Endothelial cell of umbilical vein (primary cell): Measurements from ENCODE around the gene PIK3C3. TPM values are rescaled to one million over a fixed set of nuclear protein-coding genes. Genes with fewer than 3 reads are reported as not detected.

Experiments
- BruUV-seq: library from RNA; stranded (reverse); fragments of 400-500 nt; replicated peaks from 2 replicates; lab custom pipeline; 2021; lab: Mats Ljungman, UMichigan
- CTCF ChIA-PET: fragments of 300-600, 350-600 bp; sonication (Branson Sonifier 250); formaldehyde crosslinking; loops from one replicate; lab custom pipeline; 2021; ENCODE audit warnings: antibody characterized with exemption, inconsistent platforms; lab: Charles Lee
- POLR2A ChIA-PET: fragments of 300-600, 350-600 bp; sonication (Branson Sonifier 250); formaldehyde crosslinking; loops from one replicate; lab custom pipeline; 2021; ENCODE audit warnings: antibody characterized with exemption, inconsistent platforms; lab: Charles Lee
- DNase-seq: peaks from one replicate; pipeline ENCODE4 v3.0.0-alpha.2; 2011; ENCODE audit warnings: low read depth, low spot score
- FAIRE-seq: peaks from 2 replicates; lab custom pipeline; 2011; peaks lifted over from hg19 to GRCh38; lab: Jason Lieb, UNC
- H2AFZ ChIP-seq: 2 replicates; pipeline ENCODE4 v1.6.0; 2012; ENCODE audit warnings: low read depth, low read length, control low read depth, inconsistent platforms
- H3K27ac ChIP-seq: 2 replicates; pipeline ENCODE4 v1.5.1; 2011; ENCODE audit warnings: low read depth, mild to moderate bottlenecking, control low read depth, low read length, moderate library complexity; ENCODE audit not compliant: insufficient read depth
- H3K27me3 ChIP-seq, 2 experiments: 2 replicates each; pipeline versions ENCODE4 v1.6.0 to v1.6.1; 2011; ENCODE audit warnings: low read length in 2 of 2, mixed read lengths in 1 of 2; ENCODE audit not compliant: control insufficient read depth in 2 of 2, insufficient read depth in 2 of 2
- H3K36me3 ChIP-seq, 2 experiments: 2 replicates in 1 of 2; 3 replicates in 1 of 2; pipeline ENCODE4 v1.5.1; 2011; ENCODE audit warnings: low read length in 2 of 2, mild to moderate bottlenecking in 1 of 2, moderate library complexity in 1 of 2; ENCODE audit not compliant: control insufficient read depth in 2 of 2, insufficient read depth in 2 of 2; ENCODE audit errors: extremely low read depth in 1 of 2
- H3K4me1 ChIP-seq: 3 replicates; pipeline ENCODE4 v1.5.1; 2011; ENCODE audit warnings: mild to moderate bottlenecking, low read length; ENCODE audit not compliant: control insufficient read depth, insufficient read depth; ENCODE audit errors: extremely low read depth
- H3K4me2 ChIP-seq: 2 replicates; pipeline ENCODE4 v1.6.1; 2011; ENCODE audit warnings: low read length, control low read depth, mixed read lengths; ENCODE audit not compliant: insufficient read depth
- H3K4me3 ChIP-seq, 3 experiments: fragments of 200-600 bp in 1 of 3; sonication (generic), shearing (Covaris generic) in 1 of 3; replicated peaks in 1 of 3; 2 replicates each; pipeline ENCODE4 v1.5.1; 2011 to 2016; ENCODE audit warnings: control low read depth in 3 of 3, low read length in 3 of 3, mild to moderate bottlenecking in 2 of 3, inconsistent platforms in 1 of 3, low read depth in 1 of 3, moderate library complexity in 1 of 3; ENCODE audit not compliant: insufficient read depth in 1 of 3
- H3K79me2 ChIP-seq: 2 replicates; pipeline ENCODE4 v1.6.0; 2012; ENCODE audit warnings: low read length, inconsistent platforms; ENCODE audit not compliant: control insufficient read depth, insufficient read depth
- H3K9ac ChIP-seq: replicated peaks from 2 replicates; pipeline ENCODE3; 2011; ENCODE audit warnings: low read length, control low read depth; ENCODE audit not compliant: insufficient read depth; ENCODE audit errors: extremely low read depth
- H3K9me1 ChIP-seq: replicated peaks from 3 replicates; pipeline ENCODE4 v1.6.0; 2011; ENCODE audit warnings: mild to moderate bottlenecking, low read length; ENCODE audit not compliant: control insufficient read depth, insufficient read depth; ENCODE audit errors: extremely low read depth
- H3K9me3 ChIP-seq: replicated peaks from 2 replicates; pipeline ENCODE4 v1.5.1; 2012; ENCODE audit warnings: low read length, inconsistent platforms; ENCODE audit not compliant: control insufficient read depth, insufficient read depth
- H4K20me1 ChIP-seq: replicated peaks from 2 replicates; pipeline ENCODE3; 2011; ENCODE audit warnings: mild to moderate bottlenecking, low read length; ENCODE audit not compliant: control insufficient read depth, insufficient read depth; ENCODE audit errors: extremely low read depth
- CTCF ChIP-seq, 2 donors: IDR thresholded peaks; 1 replicate in 1 of 2; 2 replicates in 1 of 2; pipeline ENCODE4 v1.5.1; 2011; ENCODE audit warnings: low read length in 2 of 2, mild to moderate bottlenecking in 2 of 2, moderate library complexity in 2 of 2, control low read depth in 1 of 2, inconsistent platforms in 1 of 2, low read depth in 1 of 2; ENCODE audit not compliant: insufficient read depth in 1 of 2; ENCODE audit errors: extremely low read depth in 1 of 2
- EZH2 ChIP-seq: IDR thresholded peaks from 2 replicates; pipeline ENCODE4 v1.6.1; 2012; ENCODE audit warnings: borderline replicate concordance, low read depth, mild to moderate bottlenecking, moderate library complexity, low read length, inconsistent platforms; ENCODE audit not compliant: severe bottlenecking
- FOS ChIP-seq: IDR thresholded peaks from 2 replicates; pipeline ENCODE4 v1.6.1; 2011; ENCODE audit warnings: mild to moderate bottlenecking, low read length, moderate library complexity, borderline replicate concordance; ENCODE audit not compliant: insufficient read depth
- GATA2 ChIP-seq: IDR thresholded peaks from 2 replicates; pipeline ENCODE4 v1.7.0; 2011; ENCODE audit warnings: low read depth, mild to moderate bottlenecking, moderate library complexity, mixed read lengths, low read length; ENCODE audit not compliant: insufficient read length, insufficient read depth
- JUN ChIP-seq: IDR thresholded peaks from 2 replicates; pipeline ENCODE4 v1.6.1; 2011; ENCODE audit warnings: borderline replicate concordance, low read depth; ENCODE audit not compliant: insufficient read length, insufficient read depth
- MAX ChIP-seq: IDR thresholded peaks from 2 replicates; pipeline ENCODE4 v1.6.1; 2011; ENCODE audit not compliant: insufficient read depth, insufficient read length
- MYC ChIP-seq: IDR thresholded peaks from one replicate; pipeline ENCODE4 v1.6.1; 2011; ENCODE audit warnings: mild to moderate bottlenecking, low read depth, low read length
- POLR2A ChIP-seq: IDR thresholded peaks from 2 replicates; pipeline ENCODE4 v1.6.1; 2012; ENCODE audit warnings: low read depth, mild to moderate bottlenecking, control low read depth, low read length
- POLR2AphosphoS5 ChIP-seq: IDR thresholded peaks from 2 replicates; pipeline ENCODE4 v1.6.1; 2012; ENCODE audit warnings: low read depth, mild to moderate bottlenecking, control low read depth, low read length, moderate library complexity; ENCODE audit not compliant: insufficient read depth
- dilution Hi-C: fragments of 300-500 bp; cut with MboI; formaldehyde crosslinking; loops from one replicate; pipeline ENCODE4 v1.15.0; 2019; ENCODE audit warnings: low sequenced_read_pairs; ENCODE audit not compliant: extremely low pct_ligation_motif_present
- intact Hi-C: fragments of 100-400 bp; cut with micrococcal nuclease; formaldehyde crosslinking; loops from one replicate; pipeline ENCODE4 v1.10.0; 2022
- polyA plus RNA-seq, 4 experiments: library from polyadenylated mRNA; depleted of rRNA in 3 of 4; stranded (reverse) in 3 of 4; unstranded in 1 of 4; fragments of >200 nt; gene quantifications; 2 replicates each; pipeline versions ENCODE4 v1.2.1 to v1.2.3, GENCODE V29; 2011 to 2012; ENCODE audit warnings: missing spikeins in 1 of 4
- total RNA-seq: library from RNA; stranded (reverse); gene quantifications from 2 replicates; pipeline ENCODE4 v1.2.3, GENCODE V29; 2021

The PIK3C3 gene
- total and polyA plus RNA-seq, 2 donors (not counting 3 experiments of a cell fraction or from before 2014, with no cell fraction given) = 19.5 to 47.3 TPM

GRCh38 chr18:41974796-41975201, 19.8 kb downstream of the PIK3C3 start:
- H3K36me3 ChIP-seq = no peaks in the 10 kb centered on the region
- H3K4me3 ChIP-seq = no peak overlapping the region
- H3K27ac ChIP-seq = no peak overlapping the region
- TF ChIP-seq POLR2A (no peak), MYC (no peak), JUN (no peak), POLR2AphosphoS5 (no peak), GATA2 (no peak)
- H3K79me2 ChIP-seq = peaks cover 5% of the 10 kb centered on the region
- no peaks in the 10 kb centered on the region for H3K9me1 ChIP-seq
- ChIA-PET CTCF (interaction anchor here (1.7 kb wide), 1 partner anchor 53 kb away, joined by 6 read pairs; no protein-coding TSS in a partner anchor), POLR2A (no interaction called here)
- no peaks in the 10 kb centered on the region for H3K4me1 ChIP-seq
- intact Hi-C loops = no loop called here
- no peak overlapping the region for H2AFZ ChIP-seq
- no peak overlapping the region for H3K9ac ChIP-seq
- no peaks in the 10 kb centered on the region for H3K9me3 ChIP-seq
- DNase-seq (no peak), FAIRE-seq (no peak)
- no peak overlapping the region for H3K4me2 ChIP-seq
- dilution Hi-C loops = no loop called here
- no peaks in the 10 kb centered on the region for H4K20me1 ChIP-seq
- BruUV-seq = no TSS peak
- no peaks in the 10 kb centered on the region for H3K27me3 ChIP-seq

GRCh38 chr18:41975284-41975683, 20.2 kb downstream of the PIK3C3 start:
- Histone ChIP-seq H3K9ac (no peak overlapping the region), H3K4me2 (no peak overlapping the region), H3K79me2 (peaks cover 5% of the 10 kb centered on the region), H3K27me3 (no peaks in the 10 kb centered on the region), H3K4me1 (no peaks in the 10 kb centered on the region), H3K36me3 (no peaks in the 10 kb centered on the region), H4K20me1 (no peaks in the 10 kb centered on the region), H3K27ac (no peak overlapping the region), H3K9me3 (no peaks in the 10 kb centered on the region), H3K9me1 (no peaks in the 10 kb centered on the region), H3K4me3 (no peak overlapping the region), H2AFZ (no peak overlapping the region)
- TF ChIP-seq POLR2AphosphoS5 (no peak), FOS (no peak), JUN (no peak), MAX (no peak), CTCF (IDR thresholded peaks at IDR 0.05; ENCODE audit: extremely low read depth in 1 of 2, insufficient read depth in 1 of 2, low read depth in 1 of 2, low read length in 2 of 2) (no peak), EZH2 (no peak), MYC (no peak), POLR2A (no peak), GATA2 (no peak)
- DNase-seq (no peak), FAIRE-seq (no peak)
- intact Hi-C loops = no loop called here
- BruUV-seq = no TSS peak
- ChIA-PET POLR2A (no interaction called here), CTCF (interaction anchor here (1.1 to 1.7 kb wide), 2 partner anchors 12 to 53 kb away, joined by 3 to 6 read pairs; no protein-coding TSS in a partner anchor)
- dilution Hi-C loops = no loop called here
